Stimulated activated CD8-positive, alpha-beta memory T cell treated with anti-CD3 and anti-CD28 coated beads, Interleukin-4, amount 100 ng/mL, for 48 hours (primary cell): ENCODE measurements around the gene DISP3.

Experiments
- DNase-seq: peaks from one replicate; pipeline ENCODE4 v3.0.0-alpha.2; 2020

DISP3 gene

DNA sequence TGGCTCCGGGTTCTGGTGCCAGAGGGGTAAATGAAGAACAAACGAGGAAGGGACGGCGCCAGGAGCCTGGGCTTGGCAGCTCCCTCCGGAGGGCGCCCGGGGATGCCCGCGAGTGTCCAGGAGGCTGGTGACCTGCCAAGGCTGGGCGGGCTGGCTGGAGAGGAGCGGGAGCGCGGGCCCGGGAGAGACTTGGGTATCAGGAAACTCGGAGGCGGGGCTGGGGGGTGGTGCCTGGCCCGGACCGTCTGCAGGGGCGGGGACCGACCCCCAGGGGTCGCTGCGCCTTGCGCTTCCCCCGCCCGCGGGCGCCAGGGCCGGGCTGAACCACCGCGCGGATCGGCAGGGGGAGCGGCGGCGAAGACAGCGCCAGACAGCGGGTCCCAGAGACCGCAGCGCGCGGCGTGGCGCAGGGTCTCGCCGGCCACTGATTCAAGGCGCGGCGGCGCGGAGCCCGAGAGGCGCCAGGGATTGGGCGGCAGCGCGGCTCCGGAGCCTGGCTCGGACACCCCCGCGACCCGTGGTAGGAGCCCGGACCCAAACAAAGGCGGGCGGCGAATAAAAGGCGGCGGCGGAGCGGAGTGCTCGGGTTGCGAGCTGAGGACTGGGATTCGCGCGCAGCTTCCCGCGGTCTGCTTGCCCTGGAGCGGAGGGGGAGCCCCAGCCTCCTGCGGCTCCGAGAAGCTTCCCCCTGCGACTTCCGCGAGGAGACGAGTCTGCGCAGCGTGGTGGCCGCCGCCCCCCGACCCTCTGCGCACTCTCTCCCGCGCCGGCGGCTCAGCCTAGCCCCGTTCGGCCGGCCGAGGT, at the start of gene DISP3:
DISP3 (plus strand) TSS at position 585 of the 804 bp plus-strand sequence. CDS start 21,838 bp downstream, outside the sequence.
- DNase-seq = peak; percentile 85

GRCh38 chr1:11429226-11429625, 49.7 kb upstream of the DISP3 start:
- no peak for DNase-seq

- no peak for DNase-seq
These were observed 49.0 kb upstream of the DISP3 start for GRCh38 chr1:11429935-11430334.

- no peak for DNase-seq
These were observed 46.9 kb upstream of the DISP3 start for GRCh38 chr1:11431941-11432507.

DNA sequence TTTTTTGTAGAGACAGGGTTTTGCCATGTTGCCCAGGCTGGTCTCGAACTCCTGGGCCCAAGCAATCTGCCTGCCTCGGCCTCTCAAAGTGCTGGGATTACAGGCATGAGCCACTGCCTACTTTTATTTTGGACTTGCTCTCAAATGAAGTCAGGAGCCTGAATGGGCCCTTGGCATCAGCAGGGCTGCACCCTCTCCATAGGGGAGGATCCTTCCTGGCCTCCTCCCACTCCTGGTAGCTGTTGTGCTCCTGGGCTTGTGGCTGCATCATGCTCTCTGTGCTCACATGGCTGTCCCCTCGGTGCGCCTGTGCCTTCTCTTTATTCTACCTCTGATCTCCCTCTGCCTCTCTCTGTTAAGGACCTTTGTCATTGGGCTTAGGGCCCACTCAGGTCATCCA, 46.4 kb upstream of the DISP3 start:
- DNase-seq = no peak

GRCh38 chr1:11434501-11434900, 44.5 kb upstream of the DISP3 start:
- DNase-seq = no peak

DNA sequence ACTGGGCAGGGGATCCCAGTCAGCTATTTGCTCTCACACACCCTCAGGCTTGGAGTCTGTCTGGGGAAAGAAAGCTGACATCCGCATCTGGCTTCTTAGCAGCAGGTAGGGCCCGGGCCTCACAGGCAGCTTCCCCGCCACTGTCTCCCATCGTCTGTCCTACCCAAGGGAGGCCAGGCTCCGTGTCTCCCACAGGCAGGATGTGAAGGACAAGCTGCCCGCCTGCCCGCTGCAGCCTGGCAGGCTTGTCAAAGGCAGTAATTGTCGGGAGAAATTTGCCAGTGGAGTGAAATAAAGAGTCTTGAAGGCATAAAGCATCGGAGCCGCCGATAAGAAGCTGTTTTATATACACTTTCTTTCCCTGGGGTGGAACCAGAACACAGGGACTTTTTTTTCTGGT, 44.0 kb upstream of the DISP3 start:
- no peak for DNase-seq

GRCh38 chr1:11438996-11439395, 40.0 kb upstream of the DISP3 start:
- DNase-seq = no peak

DNA sequence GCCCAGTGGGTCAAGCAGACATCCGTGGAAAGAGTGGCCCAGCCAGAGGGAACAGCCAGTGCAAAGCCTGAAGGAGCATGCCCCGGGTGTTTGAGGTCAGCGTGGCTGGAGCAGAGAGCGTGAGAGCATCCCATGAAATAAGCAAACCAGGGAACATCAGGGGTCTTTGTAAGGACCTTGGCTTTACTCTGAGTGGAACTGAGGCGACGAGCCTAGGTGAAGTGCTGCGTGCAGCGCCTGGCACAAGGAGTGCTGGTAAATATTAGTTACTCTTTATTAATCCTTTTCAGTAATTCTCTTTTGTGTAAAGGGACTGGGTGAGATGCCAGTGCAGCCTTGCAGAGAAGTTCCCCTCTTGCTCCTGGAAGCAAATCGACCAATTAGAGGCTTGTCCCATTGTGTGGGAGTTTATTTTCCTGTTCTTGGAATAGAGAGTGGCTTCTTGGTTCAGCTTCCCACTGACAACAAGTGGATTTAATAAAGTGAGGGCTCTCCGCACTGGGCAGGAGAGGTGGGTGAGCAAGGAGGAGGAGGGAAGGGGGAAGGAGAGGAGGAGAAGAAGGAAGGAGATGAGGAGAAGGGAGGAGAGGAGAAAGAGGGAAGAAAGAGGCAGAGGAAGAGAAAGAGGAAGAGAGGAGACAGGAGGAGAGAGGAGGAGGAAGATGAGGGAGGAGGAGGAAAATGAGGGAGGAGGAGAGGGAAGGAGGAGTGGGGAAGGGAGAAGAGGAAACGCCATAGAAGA, 37.6 kb upstream of the DISP3 start:
- no peak for DNase-seq

GRCh38 chr1:11443043-11443442, 35.9 kb upstream of the DISP3 start:
- DNase-seq = no peak

- DNase-seq = no peak
These were observed 34.8 kb upstream of the DISP3 start for GRCh38 chr1:11443961-11444658.

GRCh38 chr1:11444907-11445306, 34.0 kb upstream of the DISP3 start:
- no peak for DNase-seq

DNA sequence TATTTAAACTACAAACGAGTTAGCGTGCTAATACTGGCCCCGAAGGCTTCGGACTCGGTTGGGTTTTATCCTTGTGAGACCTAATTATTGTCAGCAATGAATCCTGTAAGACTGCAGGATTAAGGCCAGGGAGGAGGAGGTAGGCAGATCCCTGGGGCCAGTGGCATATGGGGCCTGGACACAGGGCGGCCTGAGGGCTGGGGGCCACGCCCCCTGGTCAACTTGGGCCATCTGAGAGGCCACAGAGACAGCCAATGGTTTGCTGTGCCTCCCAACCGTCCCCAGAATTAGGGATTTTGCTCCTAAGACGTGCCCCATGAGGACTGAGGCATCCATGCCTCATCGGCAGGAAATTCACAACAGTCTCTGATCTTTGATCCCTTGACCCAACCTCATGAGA, 31.1 kb upstream of the DISP3 start:
- DNase-seq = no peak

- no peak for DNase-seq
These were observed 30.4 kb upstream of the DISP3 start for GRCh38 chr1:11448373-11449099.

DNA sequence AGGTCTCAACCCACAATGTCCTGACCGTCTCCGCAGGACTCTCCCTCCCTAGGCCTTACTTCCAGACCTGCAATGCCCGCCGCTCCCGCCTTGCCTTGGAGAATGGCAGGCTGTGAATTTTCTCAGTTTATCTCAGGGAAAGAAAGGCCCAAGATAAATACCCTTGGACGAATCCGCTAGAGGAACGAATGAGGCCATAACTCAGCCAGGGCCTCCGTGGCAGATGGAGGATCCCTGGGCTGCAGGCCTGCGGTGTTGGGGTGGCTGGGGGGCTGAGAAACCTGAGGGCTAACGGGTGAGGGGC, 29.9 kb upstream of the DISP3 start:
- no peak for DNase-seq

DNA sequence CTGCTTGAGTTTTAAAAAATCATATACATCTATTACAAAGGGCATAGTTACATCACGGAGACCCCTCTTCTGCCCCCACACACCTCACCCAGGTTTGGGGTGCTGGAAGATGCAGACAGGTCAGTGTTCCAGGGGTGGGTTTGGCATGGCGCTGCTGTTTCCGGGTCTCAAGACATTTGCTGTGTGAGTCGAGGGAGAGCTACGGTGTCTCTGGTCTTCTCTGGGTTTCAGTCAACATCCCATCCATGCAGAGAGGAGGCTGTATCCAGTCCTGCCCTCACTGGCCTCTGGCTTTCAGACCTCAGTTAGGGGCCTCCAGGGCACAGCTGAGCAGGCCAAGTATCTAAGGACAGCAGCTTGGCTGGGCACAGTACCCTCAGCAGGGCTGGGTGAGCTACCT, 28.6 kb upstream of the DISP3 start:
- DNase-seq = no peak

DNA sequence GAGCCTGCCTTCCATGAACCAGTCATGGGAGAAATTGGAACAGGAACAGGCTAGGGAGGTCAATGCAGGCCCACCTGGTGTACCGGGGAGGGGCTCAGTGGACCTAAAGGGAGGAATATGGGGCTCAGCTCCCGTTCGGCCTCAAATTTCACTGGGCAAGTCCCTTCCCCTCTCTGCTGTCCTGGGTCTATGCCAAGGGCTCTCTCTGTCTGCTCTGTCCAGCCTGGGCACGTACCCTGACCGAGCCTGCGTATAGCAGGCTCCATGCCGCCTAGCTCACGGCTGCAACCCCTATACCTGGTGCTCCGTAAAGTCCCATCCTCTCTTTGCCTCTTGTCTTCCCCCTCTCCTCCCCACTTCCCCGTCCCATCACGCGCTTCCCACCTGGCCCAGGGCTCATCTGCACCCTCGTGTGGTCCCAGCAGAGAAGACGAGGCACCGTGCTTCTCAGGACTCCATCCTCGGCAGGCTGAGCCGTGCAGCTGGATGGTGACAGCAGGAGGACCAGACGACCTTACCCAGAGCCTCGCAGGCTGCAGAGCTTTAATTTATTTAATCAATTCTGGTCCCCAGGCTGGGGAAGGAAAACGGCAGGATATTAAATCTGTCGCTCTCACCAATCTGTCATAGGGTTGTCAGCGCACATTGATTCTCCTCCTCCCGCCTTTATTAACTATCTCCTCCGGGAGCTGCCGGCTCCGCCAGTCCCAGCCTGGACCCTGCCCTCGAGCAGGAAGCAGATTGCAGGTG, 25.0 kb upstream of the DISP3 start:
- DNase-seq = no peak

- no peak for DNase-seq
These were observed 22.9 kb upstream of the DISP3 start for GRCh38 chr1:11455967-11456570.

DNA sequence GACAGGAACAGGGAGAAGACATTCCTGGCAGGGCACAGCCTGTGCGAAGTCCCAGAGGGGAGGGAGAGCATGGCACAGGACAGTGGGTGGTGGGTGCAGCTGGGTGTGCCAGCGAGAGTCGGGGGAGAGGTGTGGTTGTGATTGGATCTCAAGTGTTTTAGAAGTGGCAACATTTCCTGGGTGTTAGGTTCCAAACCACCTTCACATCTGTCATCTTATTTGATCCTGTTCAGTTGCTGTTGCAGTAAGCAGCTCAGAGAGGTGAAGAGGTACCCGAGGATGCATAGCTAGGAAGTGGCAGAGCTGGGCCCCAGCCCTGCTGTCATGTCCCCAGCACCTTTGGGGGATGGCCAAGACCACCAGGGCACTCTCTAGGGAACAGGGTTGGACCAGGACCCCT, 22.0 kb upstream of the DISP3 start:
- no peak for DNase-seq

DNA sequence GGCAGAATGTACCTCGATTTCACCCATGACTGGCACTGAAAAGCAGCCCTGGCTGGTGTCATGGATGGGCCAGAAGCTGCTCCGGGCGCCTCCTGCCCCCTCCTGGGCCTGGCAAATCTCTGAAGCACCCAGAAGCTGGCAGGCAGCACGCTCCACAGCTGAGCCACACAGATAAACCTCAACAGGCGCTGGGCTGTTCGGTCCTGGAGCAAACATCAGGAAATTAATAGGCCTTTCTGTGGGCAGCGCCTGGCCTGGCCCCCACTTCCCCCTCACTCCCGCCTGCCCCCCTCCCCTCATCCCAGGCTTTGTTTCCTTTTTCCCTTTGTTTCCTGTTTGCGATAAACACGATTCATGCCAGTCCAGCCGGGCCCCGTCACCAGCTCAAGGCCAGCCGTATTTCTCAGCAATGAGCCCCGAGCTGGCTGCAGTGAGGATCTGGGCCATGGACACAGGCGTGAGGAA, 20.1 kb upstream of the DISP3 start:
- DNase-seq = no peak

- DNase-seq = no peak
These were observed 17.3 kb upstream of the DISP3 start for GRCh38 chr1:11461531-11462137.
